ENCODE measurements around the gene FAF1.

DNA sequence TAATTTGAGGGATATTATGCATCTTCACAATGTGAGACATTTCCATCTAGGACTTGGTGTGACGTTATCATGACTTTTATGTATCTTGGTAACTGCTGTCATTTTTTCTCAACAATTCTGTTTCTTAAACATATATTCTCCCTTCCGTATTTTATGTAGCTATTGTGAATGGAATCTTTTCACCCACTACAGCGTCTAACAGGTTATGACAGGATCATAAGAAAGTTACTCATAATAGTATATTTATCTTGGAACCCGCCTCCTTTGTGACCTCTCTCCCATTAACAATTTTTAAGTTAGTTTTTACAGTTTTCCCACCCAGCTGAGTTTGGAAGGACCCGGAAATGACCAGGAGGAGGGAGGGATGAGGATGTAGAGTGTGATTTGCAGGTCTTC is 530.1 kb downstream of the FAF1 start:
- TF ChIP-seq POLR2AphosphoS5 (IDR thresholded peaks at IDR 0.05) (no peak), POLR2A (IDR thresholded peaks at IDR 0.05) (no peak)
